HL-60/S4 treated with retinoic acid at 250 ng/mL for 4 days and 3 days (cell line): ENCODE data around the gene TRIM37.
"Not testable (repeated sequence)": the region's sequence is repeated elsewhere in the genome, so short reads cannot be mapped to it uniquely, and the experiment has no call there.

Source experiments
- in situ Hi-C: fragments of 300-500 bp; cut with MboI; formaldehyde crosslinking; loops from 2 replicates; pipeline ENCODE4 v1.7.0; 2022; ENCODE audit warnings: low sequenced_read_pairs

The TRIM37 gene

GRCh38 chr17:58956997-58957724, 149.5 kb downstream of the TRIM37 start:
- in situ Hi-C loops: no loop called here

- in situ Hi-C loops: not testable (repeated sequence)
Measured at GRCh38 chr17:58954358-58954757, 152.3 kb downstream of the TRIM37 start.

GRCh38 chr17:58947824-58948223, 158.9 kb downstream of the TRIM37 start:
- in situ Hi-C loops: no loop called here

GRCh38 chr17:58947411-58947810, 159.3 kb downstream of the TRIM37 start:
- in situ Hi-C loops: no loop called here

- in situ Hi-C loops: no loop called here
Measured at GRCh38 chr17:58944166-58944565, 162.5 kb downstream of the TRIM37 start.

GRCh38 chr17:58936295-58936694, 170.4 kb downstream of the TRIM37 start:
- in situ Hi-C loops: no loop called here

- in situ Hi-C loops: no loop called here
Measured at GRCh38 chr17:58932956-58933355, 173.7 kb downstream of the TRIM37 start.
